PC-9 (cell line): Measurements from ENCODE around the gene PAK4. TPM values are rescaled to one million over a fixed set of nuclear protein-coding genes. Genes with fewer than 3 reads are reported as not detected.
A peak's percentile ranks its signal among the peaks of the same experiment; 100 is the strongest.

Experiments used
- BruUV-seq: library from RNA; stranded (reverse); fragments of 400-500 nt; replicated peaks from 2 replicates; lab custom pipeline; 2021; lab: Mats Ljungman, UMichigan
- CTCF ChIA-PET: fragments of 300-600 bp; sonication (Branson Sonifier 250); formaldehyde crosslinking; loops from one replicate; lab custom pipeline; 2022; ENCODE audit warnings: antibody characterized with exemption; lab: Charles Lee
- POLR2A ChIA-PET: fragments of 300-600 bp; sonication (Branson Sonifier 250); formaldehyde crosslinking; loops from one replicate; lab custom pipeline; 2022; ENCODE audit warnings: antibody characterized with exemption; ENCODE audit not compliant: unreplicated experiment; lab: Charles Lee
- DNase-seq, 2 experiments: peaks; one replicate each; pipeline versions ENCODE4 v3.0.0 to v3.0.0-alpha.2; 2015 to 2022; ENCODE audit warnings: mixed read lengths in 1 of 2
- H2AFZ ChIP-seq: fragments of 200-600 bp; sonication (generic); 2 replicates; pipeline ENCODE4 v1.8.1; 2017; ENCODE audit warnings: antibody characterized with exemption
- H3F3A ChIP-seq: fragments of 200-600 bp; sonication (generic); 2 replicates; pipeline ENCODE4 v1.8.1; 2017; ENCODE audit warnings: antibody characterized with exemption, mild to moderate bottlenecking, low read depth; ENCODE audit not compliant: insufficient read depth
- H3K27ac ChIP-seq: fragments of 200-600 bp; sonication (generic); 2 replicates; pipeline ENCODE4 v1.6.1; 2016; ENCODE audit warnings: mixed run types
- H3K27me3 ChIP-seq: fragments of 200-600 bp; sonication (generic); 2 replicates; pipeline ENCODE4 v1.6.1; 2016; ENCODE audit warnings: low read depth, mixed run types; ENCODE audit not compliant: insufficient read depth
- H3K36me3 ChIP-seq: fragments of 200-600 bp; sonication (generic); 2 replicates; pipeline ENCODE4 v1.6.1; 2016; ENCODE audit warnings: low read depth, mixed run types
- H3K4me1 ChIP-seq: fragments of 200-600 bp; sonication (generic); replicated peaks from 2 replicates; pipeline ENCODE4 v1.6.1; 2016; ENCODE audit warnings: mixed run types; ENCODE audit not compliant: insufficient read depth
- H3K4me2 ChIP-seq: fragments of 200-600 bp; sonication (generic); 2 replicates; pipeline ENCODE4 v1.6.1; 2017; ENCODE audit warnings: mixed run types
- H3K4me3 ChIP-seq: fragments of 200-600 bp; sonication (generic); 2 replicates; pipeline ENCODE4 v1.6.1; 2016; ENCODE audit warnings: mixed run types
- H3K79me2 ChIP-seq: fragments of 200-600 bp; sonication (generic); 2 replicates; pipeline ENCODE4 v1.6.1; 2017; ENCODE audit warnings: low read depth, mixed run types
- H3K9me2 ChIP-seq: fragments of 200-600 bp; sonication (generic); 2 replicates; pipeline ENCODE4 v1.8.1; 2017; ENCODE audit warnings: mild to moderate bottlenecking; ENCODE audit not compliant: insufficient read depth
- H3K9me3 ChIP-seq: fragments of 200-600 bp; sonication (generic); 2 replicates; pipeline ENCODE4 v1.8.1; 2016; ENCODE audit warnings: low read depth; ENCODE audit not compliant: insufficient read depth
- H4K20me1 ChIP-seq: fragments of 200-600 bp; sonication (generic); 2 replicates; pipeline ENCODE4 v1.8.1; 2017; ENCODE audit not compliant: insufficient read depth
- EZH2 ChIP-seq: fragments of 200-600 bp; sonication (generic); IDR thresholded peaks from 2 replicates; pipeline ENCODE4 v1.8.0; 2017; ENCODE audit warnings: antibody characterized with exemption, low read depth
- intact Hi-C: fragments of 100-400 bp; cut with micrococcal nuclease; formaldehyde crosslinking; loops from one replicate; pipeline ENCODE4 v1.10.0; 2022; ENCODE audit not compliant: unreplicated experiment
- total RNA-seq: library from RNA; stranded (reverse); gene quantifications from 2 replicates; pipeline ENCODE4 v1.2.3, GENCODE V29; 2021
- TF ChIP-seq, protein P1 (sequence below): fragments of 200-600 bp; sonication (generic); conservative IDR thresholded peaks from 2 replicates; pipeline ENCODE4 v1.6.1; 2017; ENCODE audit warnings: mixed run types, antibody characterized with exemption, mild to moderate bottlenecking, moderate library complexity

PAK4 gene
- total RNA-seq, 1 experiment from 2014 or later: 77.8 TPM

GRCh38 chr19:39167461-39168257 lies 42.1 kb downstream of the PAK4 start:
- peak overlapping the region; percentile 71 for H3K27ac ChIP-seq
- ChIA-PET CTCF (no interaction called here), POLR2A (interaction anchor here (0.5 kb wide), 1 partner anchor 435 kb away, joined by 4 read pairs; no protein-coding TSS in a partner anchor)
- H3K79me2 ChIP-seq: peaks cover 18% of the 10 kb centered on the region
- no peaks in the 10 kb centered on the region for H3K9me2 ChIP-seq
- H3K4me1 ChIP-seq: peaks cover 29% of the 10 kb centered on the region
- no TSS peak for BruUV-seq
- TF ChIP-seq, protein P1, sequence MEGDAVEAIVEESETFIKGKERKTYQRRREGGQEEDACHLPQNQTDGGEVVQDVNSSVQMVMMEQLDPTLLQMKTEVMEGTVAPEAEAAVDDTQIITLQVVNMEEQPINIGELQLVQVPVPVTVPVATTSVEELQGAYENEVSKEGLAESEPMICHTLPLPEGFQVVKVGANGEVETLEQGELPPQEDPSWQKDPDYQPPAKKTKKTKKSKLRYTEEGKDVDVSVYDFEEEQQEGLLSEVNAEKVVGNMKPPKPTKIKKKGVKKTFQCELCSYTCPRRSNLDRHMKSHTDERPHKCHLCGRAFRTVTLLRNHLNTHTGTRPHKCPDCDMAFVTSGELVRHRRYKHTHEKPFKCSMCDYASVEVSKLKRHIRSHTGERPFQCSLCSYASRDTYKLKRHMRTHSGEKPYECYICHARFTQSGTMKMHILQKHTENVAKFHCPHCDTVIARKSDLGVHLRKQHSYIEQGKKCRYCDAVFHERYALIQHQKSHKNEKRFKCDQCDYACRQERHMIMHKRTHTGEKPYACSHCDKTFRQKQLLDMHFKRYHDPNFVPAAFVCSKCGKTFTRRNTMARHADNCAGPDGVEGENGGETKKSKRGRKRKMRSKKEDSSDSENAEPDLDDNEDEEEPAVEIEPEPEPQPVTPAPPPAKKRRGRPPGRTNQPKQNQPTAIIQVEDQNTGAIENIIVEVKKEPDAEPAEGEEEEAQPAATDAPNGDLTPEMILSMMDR: no peak
- no peak for TF ChIP-seq EZH2
- intact Hi-C loops: loop anchor here (1.0 kb wide), 2 partner anchors 13 to 42 kb away; partner anchors contain the start of gene PAK4
- H3K9me3 ChIP-seq: no peaks in the 10 kb centered on the region
- no peaks in the 10 kb centered on the region for H3K27me3 ChIP-seq
- H4K20me1 ChIP-seq: peaks cover 37% of the 10 kb centered on the region; the same call in 1 of the 2 replicates
- peaks cover 21% of the 10 kb centered on the region for H3F3A ChIP-seq
- no peaks in the 10 kb centered on the region for H3K36me3 ChIP-seq
- DNase-seq: peak; percentile 78
- peak overlapping the region; percentile 53 for H3K4me3 ChIP-seq
- H2AFZ ChIP-seq: 0 out of 2 replicates have a peak overlapping the region, but pooled peaks have one; percentile 37
- H3K4me2 ChIP-seq: peak overlapping the region; percentile 94

DNA sequence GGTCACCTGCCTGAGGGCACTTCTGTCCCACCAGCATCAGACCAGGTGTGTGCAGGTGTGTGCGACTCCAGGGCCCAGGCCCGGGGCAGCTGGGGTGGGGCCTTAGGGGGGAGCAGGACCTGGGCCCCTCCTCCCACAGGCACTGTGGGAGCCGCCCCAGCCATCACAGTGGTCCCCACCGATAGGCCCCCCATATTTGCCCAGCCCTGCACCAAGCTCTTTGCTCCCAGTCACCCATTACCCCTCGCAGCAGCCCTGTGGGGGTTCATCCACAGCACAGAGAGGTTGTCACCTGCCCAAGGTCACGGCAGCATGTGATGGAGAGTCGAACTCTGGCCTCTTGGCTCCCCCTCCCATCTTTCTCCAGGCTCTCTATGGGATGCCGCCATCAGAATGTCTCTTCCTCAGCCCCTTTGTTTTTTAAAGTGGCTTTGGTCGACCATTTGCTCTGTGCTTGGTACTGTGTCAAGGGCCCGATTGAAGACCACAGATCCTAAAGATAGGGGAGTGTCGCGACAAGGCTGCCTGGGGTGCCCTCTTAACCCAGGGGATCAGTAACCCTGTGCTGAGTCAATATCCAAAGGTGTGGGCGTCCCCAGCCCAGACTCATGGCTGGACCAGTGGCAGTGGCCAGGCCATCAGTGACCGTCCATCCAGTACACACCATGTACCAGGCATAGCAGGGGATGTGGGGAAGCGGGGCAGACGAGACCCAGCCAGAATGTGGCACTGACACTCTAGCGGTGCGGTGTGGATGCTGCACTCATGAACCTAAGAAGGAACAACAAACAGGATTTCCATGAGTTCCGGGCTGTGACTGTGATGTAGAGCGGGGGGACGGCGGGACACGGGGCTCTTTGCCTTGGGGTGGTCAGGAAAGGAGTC lies 42.9 kb downstream of the PAK4 start:
- no peaks in the 10 kb centered on the region for H3K36me3 ChIP-seq
- no peak for DNase-seq
- intact Hi-C loops: no loop called here
- ChIA-PET POLR2A (no interaction called here), CTCF (no interaction called here)
- peaks cover 21% of the 10 kb centered on the region for H3F3A ChIP-seq
- no peak overlapping the region for H2AFZ ChIP-seq
- peaks cover 37% of the 10 kb centered on the region; the same call in 1 of the 2 replicates for H4K20me1 ChIP-seq
- H3K27ac ChIP-seq: no peak overlapping the region
- no peaks in the 10 kb centered on the region for H3K9me3 ChIP-seq
- BruUV-seq: no TSS peak
- H3K27me3 ChIP-seq: no peaks in the 10 kb centered on the region
- peak overlapping the region; percentile 94 for H3K4me2 ChIP-seq
- H3K4me3 ChIP-seq: no peak overlapping the region
- H3K79me2 ChIP-seq: peaks cover 18% of the 10 kb centered on the region
- no peaks in the 10 kb centered on the region for H3K9me2 ChIP-seq
- TF ChIP-seq, protein P1: no peak
- no peak for TF ChIP-seq EZH2
- H3K4me1 ChIP-seq: peaks cover 29% of the 10 kb centered on the region

- Histone ChIP-seq H3K4me1 (peaks cover 29% of the 10 kb centered on the region), H3F3A (peaks cover 21% of the 10 kb centered on the region), H2AFZ (no peak overlapping the region), H3K9me2 (no peaks in the 10 kb centered on the region), H3K27me3 (no peaks in the 10 kb centered on the region), H3K79me2 (peaks cover 18% of the 10 kb centered on the region), H4K20me1 (peaks cover 33% of the 10 kb centered on the region; the same call in 1 of the 2 replicates), H3K4me3 (no peak overlapping the region), H3K36me3 (no peaks in the 10 kb centered on the region), H3K9me3 (no peaks in the 10 kb centered on the region), H3K27ac (no peak overlapping the region), H3K4me2 (no peak overlapping the region)
- intact Hi-C loops: no loop called here
- no peak for DNase-seq
- no TSS peak for BruUV-seq
- POLR2A ChIA-PET: no interaction called here
- CTCF ChIA-PET: no interaction called here
- TF ChIP-seq EZH2: no peak
- TF ChIP-seq, protein P1: no peak
Measured at GRCh38 chr19:39169143-39169810, 43.7 kb downstream of the PAK4 start.
